ENCODE data around the gene PRR12. TPM values are rescaled to one million over a fixed set of nuclear protein-coding genes. Genes with fewer than 3 reads are reported as not detected.

Gene PRR12
- total and polyA plus RNA-seq, 2 donors (not counting 1 experiment from before 2014, with no cell fraction given) = 8.4 to 70.7 TPM

GRCh38 chr19:49560358-49560900 lies 30.6 kb upstream of the PRR12 start:
- H3K79me2 ChIP-seq (ENCODE audit: control insufficient read depth, insufficient read depth, low read length) = peaks cover 52% of the 10 kb centered on the region
- ATAC-seq (ENCODE audit: low read depth) (peak; percentile 67), DNase-seq (peak; percentile 60)
- peak overlapping the region; percentile 30 for H3K4me2 ChIP-seq (replicated peaks; ENCODE audit: low read depth, low read length, poor library complexity, severe bottlenecking)
- ChIA-PET CTCF (interaction anchor here (0.8 to 6.0 kb wide), 9 partner anchors 10 to 169 kb away, joined by 3 to 54 read pairs (median 4); partner anchors contain the start of gene FLT3LG), POLR2A (interaction anchor here (0.5 to 1.8 kb wide), 4 partner anchors 64 to 234 kb away, joined by 3 to 4 read pairs (median 4); partner anchors contain the start of genes RPS11 and SCAF1)
- peaks cover 19 to 39% of the 10 kb centered on the region in 2 donors for H3K4me1 ChIP-seq (ENCODE audit: control insufficient read depth in 2 of 2, insufficient read depth in 2 of 2, low read length in 2 of 2)
- intact Hi-C loops (cut with micrococcal nuclease) = no loop called here
- H3K9ac ChIP-seq (ENCODE audit: low read length) = no peak overlapping the region
- H3K36me3 ChIP-seq (replicated peaks in 1 of 2; ENCODE audit: control extremely low read depth in 1 of 2, control insufficient read depth in 1 of 2, extremely low read depth in 1 of 2, insufficient read depth in 2 of 2, low read length in 1 of 2) = peaks cover 4 to 51% of the 10 kb centered on the region in 2 experiments
- H3K27me3 ChIP-seq (replicated peaks in 1 of 4; ENCODE audit: control extremely low read depth in 1 of 4, control insufficient read depth in 3 of 4, insufficient read depth in 4 of 4, low read length in 3 of 4) = no peaks in the 10 kb centered on the region
- H2AFZ ChIP-seq (ENCODE audit: insufficient read depth, low read depth, low read length, poor library complexity, severe bottlenecking) = no peak overlapping the region
- H3K27ac Mint-ChIP-seq = peak overlapping the region; percentile 85
- H3K27ac ChIP-seq (ENCODE audit: low read length in 2 of 2) = peak overlapping the region in 1 of 2 donors; percentile 59
- H3K9me3 Mint-ChIP-seq (ENCODE audit: insufficient read depth) = no peaks in the 10 kb centered on the region
- no peaks in the 10 kb centered on the region for H3K9me3 ChIP-seq (ENCODE audit: control extremely low read depth in 1 of 3, control insufficient read depth in 2 of 3, insufficient read depth in 1 of 3, low read length in 2 of 3)
- no peak overlapping the region for H3K4me3 ChIP-seq (ENCODE audit: control extremely low read depth in 1 of 5, extremely low read depth in 1 of 5, insufficient read depth in 1 of 5, low read depth in 2 of 5, low read length in 4 of 5)
- TF ChIP-seq, protein P1, sequence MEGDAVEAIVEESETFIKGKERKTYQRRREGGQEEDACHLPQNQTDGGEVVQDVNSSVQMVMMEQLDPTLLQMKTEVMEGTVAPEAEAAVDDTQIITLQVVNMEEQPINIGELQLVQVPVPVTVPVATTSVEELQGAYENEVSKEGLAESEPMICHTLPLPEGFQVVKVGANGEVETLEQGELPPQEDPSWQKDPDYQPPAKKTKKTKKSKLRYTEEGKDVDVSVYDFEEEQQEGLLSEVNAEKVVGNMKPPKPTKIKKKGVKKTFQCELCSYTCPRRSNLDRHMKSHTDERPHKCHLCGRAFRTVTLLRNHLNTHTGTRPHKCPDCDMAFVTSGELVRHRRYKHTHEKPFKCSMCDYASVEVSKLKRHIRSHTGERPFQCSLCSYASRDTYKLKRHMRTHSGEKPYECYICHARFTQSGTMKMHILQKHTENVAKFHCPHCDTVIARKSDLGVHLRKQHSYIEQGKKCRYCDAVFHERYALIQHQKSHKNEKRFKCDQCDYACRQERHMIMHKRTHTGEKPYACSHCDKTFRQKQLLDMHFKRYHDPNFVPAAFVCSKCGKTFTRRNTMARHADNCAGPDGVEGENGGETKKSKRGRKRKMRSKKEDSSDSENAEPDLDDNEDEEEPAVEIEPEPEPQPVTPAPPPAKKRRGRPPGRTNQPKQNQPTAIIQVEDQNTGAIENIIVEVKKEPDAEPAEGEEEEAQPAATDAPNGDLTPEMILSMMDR (IDR thresholded peaks at IDR 0.05) = no peak
- no peak for TF ChIP-seq EZH2 (IDR thresholded peaks at IDR 0.05; ENCODE audit: borderline replicate concordance, insufficient read depth, low read depth, low read length, poor library complexity, severe bottlenecking)
- WGBS (ENCODE audit: insufficient coverage) = 40% methylated on average over 8 of the region's 15 CpGs
- peaks cover 39% of the 10 kb centered on the region for H3K4me1 Mint-ChIP-seq
- H4K20me1 ChIP-seq (ENCODE audit: control insufficient read depth, insufficient read depth, low read length, poor library complexity, severe bottlenecking) = peaks cover 6% of the 10 kb centered on the region
- H3K27me3 Mint-ChIP-seq = no peaks in the 10 kb centered on the region
- peak overlapping the region; percentile 47 for H3K4me3 Mint-ChIP-seq

DNA sequence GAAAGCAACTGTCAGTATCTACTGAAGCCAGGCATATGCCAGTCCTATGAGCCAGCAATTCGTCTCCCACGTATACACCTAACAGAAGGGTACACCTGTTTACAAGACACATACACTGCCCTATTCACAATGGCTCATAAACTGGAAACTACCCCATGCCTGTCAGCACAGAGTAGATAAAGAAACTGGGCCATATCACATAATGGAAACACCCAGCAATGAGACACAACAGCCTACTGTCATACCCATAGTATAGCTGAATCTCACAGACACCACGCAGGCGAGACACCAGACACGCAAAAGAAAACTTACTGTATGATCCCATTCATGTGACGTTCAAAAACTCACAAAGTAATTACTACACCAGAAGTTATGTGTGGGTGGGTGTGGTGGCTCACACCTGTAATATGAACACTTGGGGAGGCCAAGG lies 26.4 kb upstream of the PRR12 start:
- H3K4me1 Mint-ChIP-seq = peaks cover 50% of the 10 kb centered on the region
- 100% methylated on average over 2 of the region's 6 CpGs for WGBS (ENCODE audit: insufficient coverage)
- ChIA-PET CTCF (interaction anchor here (0.6 to 3.2 kb wide), 4 partner anchors 18 to 467 kb away, joined by 3 to 13 read pairs (median 4); no protein-coding TSS in a partner anchor), POLR2A (no interaction called here)
- Histone ChIP-seq H3K27me3 (replicated peaks in 1 of 4; ENCODE audit: control extremely low read depth in 1 of 4, control insufficient read depth in 3 of 4, insufficient read depth in 4 of 4, low read length in 3 of 4) (no peaks in the 10 kb centered on the region), H3K9ac (ENCODE audit: low read length) (no peak overlapping the region), H2AFZ (ENCODE audit: insufficient read depth, low read depth, low read length, poor library complexity, severe bottlenecking) (no peak overlapping the region), H3K27ac (ENCODE audit: low read length in 2 of 2) (no peak overlapping the region), H3K4me2 (replicated peaks; ENCODE audit: low read depth, low read length, poor library complexity, severe bottlenecking) (no peak overlapping the region), H3K4me3 (ENCODE audit: control extremely low read depth in 1 of 5, extremely low read depth in 1 of 5, insufficient read depth in 1 of 5, low read depth in 2 of 5, low read length in 4 of 5) (no peak overlapping the region), H3K79me2 (ENCODE audit: control insufficient read depth, insufficient read depth, low read length) (peaks cover 78% of the 10 kb centered on the region), H3K4me1 (ENCODE audit: control insufficient read depth in 2 of 2, insufficient read depth in 2 of 2, low read length in 2 of 2) (peaks cover 29 to 59% of the 10 kb centered on the region in 2 donors), H4K20me1 (ENCODE audit: control insufficient read depth, insufficient read depth, low read length, poor library complexity, severe bottlenecking) (peaks cover 6% of the 10 kb centered on the region), H3K9me3 (ENCODE audit: control extremely low read depth in 1 of 3, control insufficient read depth in 2 of 3, insufficient read depth in 1 of 3, low read length in 2 of 3) (no peaks in the 10 kb centered on the region), H3K36me3 (replicated peaks in 1 of 2; ENCODE audit: control extremely low read depth in 1 of 2, control insufficient read depth in 1 of 2, extremely low read depth in 1 of 2, insufficient read depth in 2 of 2, low read length in 1 of 2) (peaks cover 0 to 14% of the 10 kb centered on the region in 2 experiments)
- TF ChIP-seq, protein P1 (IDR thresholded peaks at IDR 0.05) = no peak
- TF ChIP-seq EZH2 (IDR thresholded peaks at IDR 0.05; ENCODE audit: borderline replicate concordance, insufficient read depth, low read depth, low read length, poor library complexity, severe bottlenecking) = no peak
- H3K27me3 Mint-ChIP-seq = no peaks in the 10 kb centered on the region
- H3K27ac Mint-ChIP-seq = peak overlapping the region; percentile 63
- intact Hi-C loops (cut with micrococcal nuclease) = no loop called here
- no peak for ATAC-seq (ENCODE audit: low read depth)
- no peak overlapping the region for H3K4me3 Mint-ChIP-seq
- no peaks in the 10 kb centered on the region for H3K9me3 Mint-ChIP-seq (ENCODE audit: insufficient read depth)
- no peak for DNase-seq
